ENCODE data around the gene NMS. TPM values are rescaled to one million over a fixed set of nuclear protein-coding genes. Genes with fewer than 3 reads are reported as not detected.

NMS gene
- total RNA-seq, 2 experiments from 2014 or later: not detected

DNA sequence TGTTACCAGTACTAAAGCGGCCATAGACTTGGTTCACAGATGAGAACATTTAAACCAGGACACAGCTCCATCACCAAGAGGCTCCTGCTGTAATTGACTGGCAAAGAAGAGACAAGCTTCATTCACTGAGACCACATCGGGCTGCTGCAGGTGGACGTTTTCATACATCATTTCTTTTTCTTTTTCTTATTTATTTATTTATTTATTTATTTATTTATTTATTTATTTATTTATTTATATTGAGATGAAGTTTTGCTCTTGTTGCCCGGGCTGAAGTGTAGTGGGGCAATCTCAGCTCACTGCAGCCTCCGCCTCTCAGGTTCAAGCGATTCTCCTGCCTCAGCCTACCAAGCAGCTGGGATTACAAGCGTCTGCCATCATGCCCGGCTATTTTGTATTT, 58.9 kb downstream of the NMS start:
- Histone ChIP-seq H3K36me3 (ENCODE audit: insufficient read depth, low read length) (no peaks in the 10 kb centered on the region), H3K9me3 (ENCODE audit: low read length) (no peaks in the 10 kb centered on the region), H4K20me1 (ENCODE audit: insufficient read depth, low read length) (no peaks in the 10 kb centered on the region), H3K9me2 (ENCODE audit: insufficient read depth, low read length) (no peaks in the 10 kb centered on the region), H2AFZ (ENCODE audit: low read length) (no peak overlapping the region), H3K4me3 (ENCODE audit: low read depth, low read length, poor library complexity, severe bottlenecking) (no peak overlapping the region), H3K4me1 (ENCODE audit: insufficient read depth, low read length, poor library complexity, severe bottlenecking) (no peaks in the 10 kb centered on the region), H3K4me2 (ENCODE audit: low read length) (no peak overlapping the region), H3K27ac (ENCODE audit: low read depth, low read length, poor library complexity, severe bottlenecking) (no peak overlapping the region), H3K79me2 (ENCODE audit: insufficient read depth, low read depth, low read length) (no peaks in the 10 kb centered on the region)
- no TSS peak for BruUV-seq (replicated peaks)
- POLR2A ChIA-PET: no interaction called here
- DNase-seq (ENCODE audit: low spot score): no peak
- CTCF ChIA-PET (ENCODE audit: unreplicated experiment): no interaction called here
- TF ChIP-seq, protein P1, sequence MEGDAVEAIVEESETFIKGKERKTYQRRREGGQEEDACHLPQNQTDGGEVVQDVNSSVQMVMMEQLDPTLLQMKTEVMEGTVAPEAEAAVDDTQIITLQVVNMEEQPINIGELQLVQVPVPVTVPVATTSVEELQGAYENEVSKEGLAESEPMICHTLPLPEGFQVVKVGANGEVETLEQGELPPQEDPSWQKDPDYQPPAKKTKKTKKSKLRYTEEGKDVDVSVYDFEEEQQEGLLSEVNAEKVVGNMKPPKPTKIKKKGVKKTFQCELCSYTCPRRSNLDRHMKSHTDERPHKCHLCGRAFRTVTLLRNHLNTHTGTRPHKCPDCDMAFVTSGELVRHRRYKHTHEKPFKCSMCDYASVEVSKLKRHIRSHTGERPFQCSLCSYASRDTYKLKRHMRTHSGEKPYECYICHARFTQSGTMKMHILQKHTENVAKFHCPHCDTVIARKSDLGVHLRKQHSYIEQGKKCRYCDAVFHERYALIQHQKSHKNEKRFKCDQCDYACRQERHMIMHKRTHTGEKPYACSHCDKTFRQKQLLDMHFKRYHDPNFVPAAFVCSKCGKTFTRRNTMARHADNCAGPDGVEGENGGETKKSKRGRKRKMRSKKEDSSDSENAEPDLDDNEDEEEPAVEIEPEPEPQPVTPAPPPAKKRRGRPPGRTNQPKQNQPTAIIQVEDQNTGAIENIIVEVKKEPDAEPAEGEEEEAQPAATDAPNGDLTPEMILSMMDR (conservative IDR thresholded peaks at IDR 0.05; ENCODE audit: low read length): no peak
- intact Hi-C loops (cut with micrococcal nuclease; ENCODE audit: unreplicated experiment): no loop called here

DNA sequence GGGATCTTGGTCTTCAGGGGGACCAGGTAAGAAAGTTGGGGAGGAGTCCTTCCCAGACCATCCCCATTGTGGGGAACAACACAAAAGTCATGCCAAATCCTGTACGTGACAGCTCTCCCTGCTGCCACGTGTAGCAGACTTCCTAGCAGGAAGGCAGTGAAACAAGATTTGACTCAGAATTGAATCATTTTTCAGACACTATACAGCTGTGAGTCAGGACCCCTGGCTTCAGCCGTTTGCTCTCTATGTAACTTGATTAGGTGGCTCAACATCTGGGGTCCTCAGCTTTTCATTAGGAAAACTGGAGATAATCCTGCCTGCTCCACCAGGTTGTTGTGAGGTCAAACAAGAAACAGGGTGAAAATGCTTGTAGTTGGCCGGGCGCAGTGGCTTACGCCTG, 59.6 kb downstream of the NMS start:
- no peak overlapping the region for H2AFZ ChIP-seq (ENCODE audit: low read length)
- POLR2A ChIA-PET: interaction anchor here (0.8 kb wide), 1 partner anchor 9 kb away, joined by 3 read pairs; no protein-coding TSS in a partner anchor
- CTCF ChIA-PET (ENCODE audit: unreplicated experiment): no interaction called here
- H4K20me1 ChIP-seq (ENCODE audit: insufficient read depth, low read length): no peaks in the 10 kb centered on the region
- H3K4me1 ChIP-seq (ENCODE audit: insufficient read depth, low read length, poor library complexity, severe bottlenecking): no peaks in the 10 kb centered on the region
- no peak overlapping the region for H3K27ac ChIP-seq (ENCODE audit: low read depth, low read length, poor library complexity, severe bottlenecking)
- intact Hi-C loops (cut with micrococcal nuclease; ENCODE audit: unreplicated experiment): no loop called here
- H3K4me3 ChIP-seq (ENCODE audit: low read depth, low read length, poor library complexity, severe bottlenecking): no peak overlapping the region
- BruUV-seq (replicated peaks): no TSS peak
- DNase-seq (ENCODE audit: low spot score): no peak
- no peaks in the 10 kb centered on the region for H3K9me2 ChIP-seq (ENCODE audit: insufficient read depth, low read length)
- no peaks in the 10 kb centered on the region for H3K79me2 ChIP-seq (ENCODE audit: insufficient read depth, low read depth, low read length)
- no peaks in the 10 kb centered on the region for H3K9me3 ChIP-seq (ENCODE audit: low read length)
- no peaks in the 10 kb centered on the region for H3K36me3 ChIP-seq (ENCODE audit: insufficient read depth, low read length)
- TF ChIP-seq, protein P1 (conservative IDR thresholded peaks at IDR 0.05; ENCODE audit: low read length): no peak
- TF ChIP-seq EZH2phosphoT487 (IDR thresholded peaks at IDR 0.05; ENCODE audit: borderline replicate concordance, low read depth, low read length): no peak
- no peak overlapping the region for H3K4me2 ChIP-seq (ENCODE audit: low read length)

Other genes starting within 250 kb of the NMS start
- not detected in 2 replicates for gene LONRF2, start 148.0 kb upstream of the NMS start, total RNA-seq (2014; rRNA removed; shearing (Covaris generic))
- gene LONRF2, start 148.0 kb upstream of the NMS start, total RNA-seq (2022): not detected in 2 replicates
- 12.8 and 19.1 TPM in 2 replicates for gene CHST10, start 52.8 kb upstream of the NMS start, total RNA-seq (2014; rRNA removed; shearing (Covaris generic))
- 13.5 and 15.0 TPM in 2 replicates for gene CHST10, start 52.8 kb upstream of the NMS start, total RNA-seq (2022)
- 10.6 and 12.3 TPM in 2 replicates for gene PDCL3, start 92.5 kb downstream of the NMS start, total RNA-seq (2014; rRNA removed; shearing (Covaris generic))
- gene PDCL3, start 92.5 kb downstream of the NMS start, total RNA-seq (2022): 19.2 and 21.7 TPM in 2 replicates